ENCODE data around the gene DOCK4.

The DOCK4 gene

DNA sequence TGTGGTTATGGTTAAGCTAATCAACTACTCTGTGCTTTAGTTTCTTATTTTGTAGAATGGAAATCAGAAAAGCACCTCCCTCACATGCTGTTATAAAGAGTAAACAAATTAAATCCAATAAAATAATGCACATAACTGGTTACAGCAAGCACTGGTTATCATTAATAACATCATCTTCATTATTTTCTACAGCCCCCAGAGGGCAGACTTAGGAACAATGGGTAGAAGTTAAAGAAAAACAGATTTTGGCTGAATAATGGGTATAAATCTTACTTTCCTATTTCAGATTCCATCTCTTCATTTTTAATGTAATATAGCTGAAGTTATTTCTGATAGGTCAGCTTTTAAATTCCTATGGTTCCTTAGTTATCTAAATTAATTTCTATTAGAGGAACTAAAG is 126.5 kb downstream of the DOCK4 start:
- DNase-seq (ENCODE audit: low read depth), result no peak

DNA sequence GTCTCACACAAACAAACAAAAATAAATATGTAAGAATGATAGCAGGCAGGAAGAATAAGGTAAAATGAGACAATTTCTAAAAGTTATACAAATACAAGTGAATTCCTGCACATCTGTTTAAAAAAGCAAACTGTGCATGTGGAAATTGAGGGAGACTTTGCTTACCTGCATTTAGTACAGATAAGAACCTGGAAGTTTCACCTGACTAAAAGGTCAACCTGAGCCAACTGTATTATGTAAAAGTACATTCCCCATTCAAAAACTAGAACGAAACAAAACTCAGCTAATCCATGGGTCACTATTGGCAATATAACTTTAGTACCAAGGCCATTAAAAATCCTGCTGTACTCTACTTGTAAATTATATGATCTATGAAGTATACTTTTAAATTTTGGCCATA is 127.1 kb downstream of the DOCK4 start:
- DNase-seq (ENCODE audit: low read depth), result no peak

- DNase-seq (ENCODE audit: low read depth), result no peak
Observed at GRCh38 chr7:112076324-112076723, 129.9 kb downstream of the DOCK4 start.

- no peak for DNase-seq (ENCODE audit: low read depth)
Observed at GRCh38 chr7:112074464-112074863, 131.7 kb downstream of the DOCK4 start.

DNA sequence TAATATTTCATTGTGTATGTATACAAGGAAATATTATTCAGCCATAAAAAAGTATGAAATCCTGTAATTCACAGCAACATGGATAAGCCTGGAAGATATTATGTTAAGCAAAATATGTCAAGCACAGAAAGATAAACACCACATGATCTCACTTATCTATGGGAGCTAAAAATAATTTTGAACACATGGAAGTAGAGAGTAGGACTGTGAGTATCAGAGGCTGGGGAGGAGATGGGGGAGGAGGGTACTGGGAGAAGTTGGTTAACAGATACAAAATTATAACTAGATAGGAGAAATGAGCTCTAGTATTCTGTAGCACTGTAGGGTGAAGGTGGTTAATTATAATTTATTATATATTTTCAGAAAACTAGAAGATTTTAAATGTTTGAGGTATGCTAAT is 132.7 kb downstream of the DOCK4 start:
- DNase-seq (ENCODE audit: low read depth), result no peak

GRCh38 chr7:112072541-112073245 is 133.5 kb downstream of the DOCK4 start:
- no peak for DNase-seq (ENCODE audit: low read depth)

GRCh38 chr7:112071856-112072255 is 134.3 kb downstream of the DOCK4 start:
- DNase-seq (ENCODE audit: low read depth), result no peak

DNA sequence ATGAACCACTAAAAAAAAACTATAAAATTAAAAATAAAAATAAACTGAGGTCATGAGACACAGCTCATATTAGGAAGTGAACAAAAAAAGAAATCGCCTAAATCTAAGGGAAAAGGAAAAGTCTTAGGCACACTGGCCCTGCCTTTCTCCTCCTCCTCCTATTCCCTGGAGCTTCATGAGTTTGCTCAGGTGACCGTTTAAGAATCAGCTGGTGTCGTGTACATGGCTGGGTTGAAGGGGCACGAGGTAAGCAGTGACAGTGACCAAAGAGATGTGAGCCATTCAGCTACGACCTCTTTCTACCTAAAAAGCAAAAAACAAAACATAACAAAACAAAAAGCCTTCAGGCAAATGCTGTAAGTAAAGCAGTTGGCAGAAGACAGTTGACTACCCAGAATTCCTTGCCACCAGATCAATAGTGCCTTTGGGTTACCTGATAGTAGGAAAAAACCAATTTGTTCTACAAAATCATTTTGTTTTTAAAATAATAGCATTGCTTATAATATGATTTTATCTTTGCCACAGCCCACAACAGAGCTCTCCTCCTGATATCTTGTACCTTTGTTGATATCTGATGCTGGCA is 135.4 kb downstream of the DOCK4 start:
- DNase-seq (ENCODE audit: low read depth), result no peak

GRCh38 chr7:112069879-112070321 is 136.3 kb downstream of the DOCK4 start:
- DNase-seq (ENCODE audit: low read depth), result peak; percentile 34

DNA sequence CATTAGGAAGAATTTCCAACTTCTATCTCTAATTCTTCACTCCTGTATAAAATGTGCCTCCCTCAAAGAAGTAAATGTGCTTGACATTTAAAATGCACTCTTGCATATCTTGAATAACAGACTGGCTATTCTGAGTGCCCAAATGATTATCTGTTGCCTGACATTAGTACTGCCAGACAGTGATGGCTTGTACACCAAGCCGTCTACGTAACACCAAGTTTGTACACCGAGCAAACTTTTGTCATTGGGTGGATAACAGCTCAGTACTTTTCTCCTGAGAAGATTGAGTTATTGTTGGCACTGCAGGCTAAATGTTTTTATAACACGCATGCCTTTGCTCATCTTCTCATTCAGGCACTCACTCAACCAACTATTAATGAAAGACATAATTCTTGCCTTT is 137.2 kb downstream of the DOCK4 start:
- DNase-seq (ENCODE audit: low read depth), result no peak

DNA sequence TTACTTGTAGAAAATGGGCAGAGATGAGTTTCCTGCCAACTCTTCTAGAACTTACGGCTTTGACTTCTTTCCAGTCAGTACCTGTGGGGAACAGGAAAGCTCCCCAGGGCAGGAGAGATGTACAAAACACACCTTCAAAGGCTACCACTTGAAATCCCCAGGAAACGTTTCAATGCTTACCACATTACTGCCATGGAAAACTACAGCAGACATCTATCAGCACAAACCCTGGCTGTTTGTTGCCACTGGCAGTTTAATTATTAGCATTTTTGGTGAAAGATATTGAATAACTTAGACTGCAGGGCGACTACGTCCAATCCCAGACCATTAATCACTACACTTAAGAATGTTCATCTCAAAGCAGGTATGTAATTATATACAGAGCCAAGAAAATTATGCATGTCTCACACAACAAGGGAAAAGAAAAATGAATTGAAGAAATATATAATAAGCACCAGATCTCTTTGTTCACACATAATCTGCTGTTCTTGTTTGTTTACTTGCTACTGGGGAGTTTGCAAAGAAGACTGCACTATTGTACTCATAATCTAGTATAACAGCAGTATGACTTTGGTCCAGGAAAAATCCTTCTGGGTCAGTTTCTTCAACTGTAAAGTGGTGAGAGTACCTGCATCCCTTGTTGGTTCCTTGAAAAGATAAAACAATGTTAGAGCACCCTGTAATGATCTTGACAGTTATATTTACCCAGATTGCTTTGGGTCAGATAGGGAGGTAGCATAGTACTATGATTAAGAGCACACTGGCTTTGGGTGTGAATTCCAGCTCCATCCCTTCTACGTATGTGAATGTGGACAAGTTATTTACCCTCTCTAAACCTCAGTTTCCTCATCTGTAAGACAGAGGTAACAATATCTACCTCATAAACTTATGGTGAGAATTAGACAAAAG is 138.3 kb downstream of the DOCK4 start:
- no peak for DNase-seq (ENCODE audit: low read depth)

GRCh38 chr7:112067200-112067599 is 139.0 kb downstream of the DOCK4 start:
- no peak for DNase-seq (ENCODE audit: low read depth)

GRCh38 chr7:112065758-112066157 is 140.4 kb downstream of the DOCK4 start:
- DNase-seq (ENCODE audit: low read depth), result no peak

DNA sequence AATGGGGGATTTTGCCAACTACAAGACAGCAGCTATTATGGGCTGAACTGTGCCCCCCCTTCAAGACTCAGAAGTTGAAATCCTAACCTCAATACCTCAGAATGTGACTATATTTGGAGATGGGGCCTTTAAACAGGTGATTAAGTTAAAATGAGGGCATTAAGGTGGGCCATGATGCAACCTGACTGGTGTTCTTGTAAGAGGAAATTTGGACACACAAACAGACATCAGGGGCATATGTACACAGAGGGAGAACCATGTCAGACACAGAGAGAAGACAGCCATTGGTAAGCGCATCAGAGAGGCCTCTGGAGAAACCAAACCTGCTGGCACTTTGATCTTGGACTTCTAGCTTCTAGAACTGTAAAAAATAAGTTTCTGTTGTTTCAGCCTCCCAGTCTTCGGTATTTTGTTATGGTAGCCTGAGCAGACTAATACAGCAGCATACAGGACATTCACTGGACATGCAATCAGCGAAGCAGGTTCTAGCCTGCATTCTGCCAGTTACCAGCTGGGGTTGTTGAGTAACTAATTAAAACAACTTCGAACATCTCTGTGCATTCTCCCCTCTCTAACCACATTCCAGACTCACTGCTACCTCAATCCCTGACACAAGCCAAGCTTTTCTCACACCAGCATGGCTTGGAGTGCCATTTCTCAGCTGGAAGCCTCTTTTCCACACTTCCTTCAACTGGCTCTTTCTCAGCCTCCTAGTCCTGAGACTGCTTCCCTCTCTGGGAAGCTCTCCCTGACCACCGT is 141.4 kb downstream of the DOCK4 start:
- DNase-seq (ENCODE audit: low read depth), result no peak

- DNase-seq (ENCODE audit: low read depth), result no peak
Observed at GRCh38 chr7:112063974-112064373, 142.2 kb downstream of the DOCK4 start.

- DNase-seq (ENCODE audit: low read depth), result no peak
Observed at GRCh38 chr7:112061051-112061450, 145.1 kb downstream of the DOCK4 start.

- no peak for DNase-seq (ENCODE audit: low read depth)
Observed at GRCh38 chr7:112060625-112061024, 145.6 kb downstream of the DOCK4 start.

DNA sequence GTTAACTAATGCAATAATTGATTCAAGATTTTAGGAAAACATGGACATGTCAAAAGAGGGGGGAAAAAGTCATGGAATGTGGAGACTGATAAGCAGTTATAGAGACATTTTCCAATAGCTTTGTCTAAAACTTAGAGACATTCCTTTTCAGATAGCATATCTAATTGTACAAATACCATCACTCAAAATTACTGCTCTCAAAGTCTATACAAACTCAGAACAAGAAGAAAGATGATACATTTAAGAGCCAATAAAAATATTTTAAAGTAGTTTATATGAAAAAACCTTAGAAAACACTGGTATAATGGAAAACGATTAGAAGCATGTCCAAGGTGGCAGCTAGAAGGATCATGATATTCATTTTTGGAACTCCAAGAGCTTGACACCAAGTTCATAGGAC is 146.5 kb downstream of the DOCK4 start:
- no peak for DNase-seq (ENCODE audit: low read depth)

DNA sequence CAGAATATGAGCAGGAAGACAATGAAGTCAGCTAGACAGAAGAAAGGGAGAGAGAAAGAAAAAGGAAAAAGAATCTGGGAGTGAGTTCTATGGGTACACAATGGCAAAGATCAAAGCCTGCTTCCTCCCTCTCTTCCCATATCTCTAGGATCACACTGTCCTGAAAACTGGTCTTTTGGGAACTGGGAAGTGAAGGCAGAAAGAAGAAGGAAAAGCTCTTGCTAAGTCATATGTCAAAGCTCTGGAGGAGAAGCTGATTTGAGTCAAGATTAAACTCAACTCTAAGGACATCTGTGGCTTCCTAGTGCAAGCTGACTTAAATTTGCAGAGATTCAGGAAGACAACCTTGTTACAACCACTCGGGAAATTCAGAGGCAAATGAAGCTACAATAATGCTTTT is 147.5 kb downstream of the DOCK4 start:
- no peak for DNase-seq (ENCODE audit: low read depth)

DNA sequence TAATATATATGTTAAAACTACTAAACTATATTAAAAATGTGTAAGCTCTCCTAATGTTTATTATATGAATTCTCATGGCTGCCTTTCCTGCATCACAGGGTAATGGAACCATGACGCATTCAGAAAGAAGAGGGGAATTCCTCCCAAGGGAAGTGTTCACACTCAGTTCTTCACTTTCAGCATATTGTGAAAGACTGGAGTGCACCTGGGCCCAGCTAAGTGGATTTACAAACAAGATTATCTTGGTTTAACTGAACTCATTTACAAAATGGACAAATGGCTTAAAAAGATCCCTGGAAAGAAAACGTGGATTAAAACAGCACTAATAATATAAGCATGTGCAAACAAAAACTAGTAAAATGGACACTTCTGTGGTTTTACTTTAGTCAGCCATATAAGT is 149.8 kb downstream of the DOCK4 start:
- no peak for DNase-seq (ENCODE audit: low read depth)

- no peak for DNase-seq (ENCODE audit: low read depth)
Observed at GRCh38 chr7:112053737-112054069, 152.5 kb downstream of the DOCK4 start.

DNA sequence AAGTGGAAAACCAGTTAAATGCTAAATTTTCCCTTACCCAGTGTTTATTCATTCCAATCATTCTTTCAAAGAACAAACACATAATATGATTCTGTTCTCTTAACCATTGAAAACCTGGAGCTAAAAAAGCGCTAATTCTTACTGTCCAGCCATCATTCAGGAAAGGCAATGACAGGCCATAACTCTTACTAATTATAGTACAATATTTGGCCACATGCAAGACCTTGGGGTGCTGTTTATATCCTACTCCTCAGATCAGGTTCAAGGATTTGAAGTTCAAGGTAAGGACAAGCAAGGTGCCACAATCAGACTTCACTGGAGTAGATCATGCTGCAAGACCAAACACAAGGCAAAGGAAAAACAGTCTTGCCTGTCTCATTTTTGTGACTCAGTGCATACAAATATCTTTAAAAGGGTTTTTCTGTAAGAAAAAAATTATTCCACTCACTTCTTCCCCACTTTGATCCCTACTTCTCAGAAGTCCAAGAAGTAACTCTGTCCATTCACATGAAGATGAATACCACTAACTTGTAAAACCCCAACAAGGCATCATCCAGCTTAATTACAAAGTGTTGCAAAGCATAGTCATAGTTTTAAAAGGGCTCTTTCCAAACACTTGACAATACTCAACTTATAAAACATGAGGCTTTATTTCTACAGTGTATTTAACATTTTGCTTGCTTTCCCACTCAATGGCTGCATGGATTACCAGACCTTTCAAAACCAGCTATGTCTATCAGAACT is 153.0 kb downstream of the DOCK4 start:
- no peak for DNase-seq (ENCODE audit: low read depth)
